Middle frontal gyrus (tissue), 1 donor: Measurements from ENCODE around the gene POMGNT2.
"Not testable (repeated sequence)": the region's sequence is repeated elsewhere in the genome, so short reads cannot be mapped to it uniquely, and the experiment has no call there.

Source experiments
- DNase-seq: peaks from one replicate; pipeline ENCODE4 v3.0.0-alpha.2; 2015; ENCODE audit warnings: low spot score; ENCODE audit errors: extremely low spot score

The POMGNT2 gene

DNA sequence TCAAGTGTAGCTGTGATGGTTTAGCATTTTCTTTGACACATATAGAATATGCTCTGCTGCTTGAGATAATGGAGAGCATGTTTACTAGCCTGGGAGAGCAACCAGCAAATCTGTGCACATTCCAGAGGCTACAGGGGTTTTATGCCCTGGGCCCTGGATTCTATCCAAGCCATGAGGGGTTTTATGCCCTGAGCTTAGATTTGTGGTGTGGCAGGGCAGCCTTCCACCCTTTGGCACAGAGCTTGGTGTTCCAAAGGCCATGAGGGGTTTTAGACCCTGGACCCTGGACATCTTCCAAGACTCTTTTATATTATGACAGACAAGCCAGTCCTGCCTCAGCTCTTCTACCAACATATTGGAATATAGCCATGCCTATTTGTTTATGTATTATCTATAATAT is 60.8 kb downstream of the POMGNT2 start:
- DNase-seq: not testable (repeated sequence)

DNA sequence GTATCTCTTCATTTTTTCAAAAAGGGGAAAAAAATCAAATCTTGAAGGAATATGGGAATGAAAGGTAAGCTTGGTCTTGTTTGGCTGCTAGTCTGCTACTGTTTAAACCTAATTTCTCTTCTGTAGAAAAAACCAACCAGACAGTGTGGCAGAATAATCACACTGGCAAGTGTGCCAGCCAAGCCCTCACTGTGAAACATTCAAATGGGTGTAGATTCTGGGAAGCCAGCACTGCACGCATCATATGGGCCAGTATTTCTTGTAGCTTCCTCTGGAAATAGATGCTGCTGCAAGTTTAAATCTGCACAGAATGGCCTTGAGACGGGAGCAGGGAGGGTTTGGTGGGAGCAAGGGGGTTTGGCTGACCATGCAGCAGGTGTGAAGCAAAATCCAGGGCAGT is 62.1 kb downstream of the POMGNT2 start:
- DNase-seq: peak; percentile 32

DNA sequence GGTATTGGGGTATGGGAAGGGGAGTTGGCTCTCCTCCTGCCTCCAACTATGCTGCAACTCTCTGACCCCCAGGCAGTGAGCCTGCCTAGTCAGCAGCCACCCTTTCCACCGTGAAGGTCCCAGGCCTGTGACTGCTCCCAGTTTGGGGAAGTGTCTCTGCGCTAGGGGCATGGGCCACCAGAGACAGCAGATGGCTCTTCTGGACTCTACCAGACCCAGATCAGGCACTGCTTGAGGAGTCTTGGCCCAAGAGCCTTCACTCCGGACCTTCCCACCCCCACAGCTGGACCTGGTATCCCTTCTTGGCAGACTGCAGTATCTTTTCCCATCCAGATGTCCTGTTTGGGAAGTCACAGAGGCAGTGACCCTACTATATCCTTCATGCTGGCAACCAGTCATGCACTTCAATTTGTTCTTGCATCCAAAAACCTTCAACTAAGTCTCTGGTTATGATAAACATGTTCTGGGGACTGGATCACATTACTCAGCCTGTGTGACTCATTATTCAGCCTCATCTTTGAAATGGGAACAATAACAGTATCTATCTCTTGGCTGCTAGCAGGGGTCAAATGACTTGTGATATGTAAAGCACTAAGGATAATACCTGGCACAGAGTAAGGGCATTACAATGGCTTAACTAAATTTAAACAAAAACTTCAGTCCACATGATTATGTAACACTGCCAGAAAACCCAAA is 62.7 kb downstream of the POMGNT2 start:
- no peak for DNase-seq

DNA sequence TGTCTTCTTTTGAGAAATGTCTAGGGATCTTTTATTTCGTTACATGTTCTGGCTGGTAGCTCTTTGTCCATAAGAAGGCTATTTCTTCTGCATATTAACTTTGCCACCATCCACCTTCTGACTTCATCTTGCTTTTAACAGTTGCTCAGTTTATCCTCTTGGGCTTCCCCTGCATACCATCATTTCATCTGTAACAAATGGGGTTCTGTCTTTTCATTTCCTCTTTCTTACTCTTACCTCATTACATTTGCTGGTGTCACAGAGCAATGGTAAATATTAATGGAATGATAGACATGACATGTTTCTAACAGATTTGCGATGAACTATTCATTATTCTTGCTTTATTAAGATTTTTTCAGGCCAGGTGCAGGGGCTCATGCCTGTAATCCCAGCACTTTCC is 64.4 kb downstream of the POMGNT2 start:
- no peak for DNase-seq

DNA sequence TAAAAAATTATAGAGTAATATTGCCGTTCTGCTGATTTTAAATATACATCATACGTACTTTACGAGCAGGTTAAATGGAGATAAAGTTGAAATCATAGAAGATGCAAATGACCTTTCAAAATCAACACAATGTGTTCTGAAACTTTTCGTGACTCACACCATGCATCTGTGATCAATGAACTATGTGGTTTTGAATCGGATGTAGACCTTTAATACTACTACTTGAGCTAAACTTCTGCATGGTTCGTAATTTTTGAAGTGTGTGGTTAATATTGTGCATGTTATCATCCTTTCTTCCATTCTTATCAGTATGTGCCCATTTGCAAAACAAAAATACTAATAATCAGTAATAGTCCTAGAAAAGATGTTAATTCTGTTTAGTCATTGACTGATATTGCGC is 67.9 kb downstream of the POMGNT2 start:
- DNase-seq: no peak

DNA sequence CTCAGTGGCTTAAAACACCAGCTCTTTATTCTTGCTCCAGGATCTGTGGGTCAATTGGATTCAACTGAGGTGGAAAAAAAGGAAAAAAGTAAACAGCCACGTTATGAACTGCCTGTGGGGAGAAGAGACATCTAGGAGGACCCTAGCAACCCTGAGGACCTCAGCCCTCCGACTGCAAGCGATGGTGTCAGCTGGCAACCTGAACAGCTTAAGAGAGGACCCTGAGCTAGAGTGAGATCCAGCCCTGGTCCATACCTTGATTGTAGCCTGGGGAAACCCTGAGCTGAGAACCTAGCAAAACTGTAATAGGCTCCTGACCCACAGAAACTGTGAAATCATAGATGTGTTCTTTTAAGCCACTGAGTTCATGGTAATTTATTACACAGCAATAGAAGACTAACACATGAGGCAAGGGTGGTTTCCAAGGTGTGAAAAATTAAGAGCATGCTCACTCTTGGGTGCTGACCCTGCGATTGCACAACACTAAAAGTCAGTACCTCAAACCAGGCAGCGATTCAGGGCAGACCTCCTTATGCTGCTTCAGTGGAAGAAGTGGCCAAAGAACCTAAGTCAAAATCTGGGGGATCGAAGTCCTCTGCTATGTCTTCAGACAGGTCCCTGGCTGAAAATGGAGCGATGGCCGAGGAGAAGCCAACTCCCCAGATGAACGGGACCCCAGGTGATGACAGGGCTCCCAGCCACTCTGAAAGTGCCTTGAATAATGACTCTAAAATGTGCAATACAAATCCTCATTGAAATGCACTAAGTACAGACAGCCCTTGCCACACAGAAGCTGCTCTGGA is 69.1 kb downstream of the POMGNT2 start:
- no peak for DNase-seq

DNA sequence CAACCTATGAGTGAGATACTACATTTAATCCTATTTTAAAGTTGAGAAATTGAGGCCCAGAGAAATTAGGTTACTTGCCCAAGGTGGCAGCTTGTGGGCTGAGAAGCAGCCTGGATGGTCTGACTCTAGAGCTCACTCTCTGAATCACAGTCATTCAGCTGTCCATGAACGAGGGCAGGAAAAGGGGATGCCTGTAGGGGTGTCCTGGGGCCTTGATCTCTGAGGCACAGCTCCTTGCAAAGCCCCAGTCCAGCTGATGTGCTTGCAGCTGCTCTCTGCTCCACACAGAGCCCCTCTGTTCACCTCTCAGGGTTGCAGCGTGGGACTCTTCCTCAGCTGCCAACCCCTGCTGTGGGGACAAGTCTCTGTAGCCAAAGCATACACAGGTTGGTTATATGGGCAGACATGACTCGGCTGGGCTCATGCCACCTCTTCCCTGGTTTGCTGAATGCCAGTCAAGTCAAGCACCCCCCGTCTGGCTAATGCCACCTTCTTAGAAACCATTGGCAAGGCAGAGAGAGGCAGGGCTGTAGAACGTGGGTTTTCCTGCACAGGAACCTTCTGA is 70.0 kb downstream of the POMGNT2 start:
- DNase-seq: no peak

DNA sequence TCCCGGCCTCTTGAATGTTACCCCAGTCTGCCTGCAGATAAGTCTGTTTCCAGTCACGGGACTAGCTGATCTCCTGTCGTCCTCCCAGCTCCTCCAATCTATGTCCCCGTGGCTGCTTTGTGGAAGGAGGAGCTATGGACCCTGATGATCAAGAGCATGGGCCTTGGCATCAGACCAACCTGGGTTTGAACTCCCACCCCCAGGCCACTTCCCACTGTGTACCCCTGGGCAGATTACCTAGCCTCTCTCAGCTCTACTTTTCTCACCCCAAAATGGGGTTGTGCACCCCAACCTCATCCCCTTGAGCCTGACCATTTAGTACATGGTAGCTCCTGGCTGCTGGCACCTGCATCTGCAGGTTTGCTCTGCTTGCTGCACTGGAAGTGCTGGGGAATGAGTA is 71.0 kb downstream of the POMGNT2 start:
- no peak for DNase-seq

DNA sequence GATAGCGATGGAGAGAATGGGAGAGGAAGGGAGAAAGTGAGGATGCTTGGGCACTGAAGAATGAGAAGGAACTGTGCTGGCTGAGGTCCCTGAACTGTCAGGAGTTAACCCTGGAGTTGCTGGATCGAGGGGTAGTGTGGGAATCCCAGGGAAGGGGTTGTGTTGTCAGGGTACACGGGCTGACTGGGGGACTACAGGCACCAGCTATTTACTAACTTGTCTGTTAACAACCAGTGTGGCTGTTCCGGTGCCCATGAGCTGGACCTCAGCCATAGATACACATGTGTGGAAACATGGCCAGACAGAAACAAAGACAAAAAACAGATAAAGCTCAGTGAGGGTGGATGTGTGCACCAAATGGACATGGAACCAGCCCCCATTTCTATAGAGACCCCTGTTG is 71.7 kb downstream of the POMGNT2 start:
- no peak for DNase-seq

DNA sequence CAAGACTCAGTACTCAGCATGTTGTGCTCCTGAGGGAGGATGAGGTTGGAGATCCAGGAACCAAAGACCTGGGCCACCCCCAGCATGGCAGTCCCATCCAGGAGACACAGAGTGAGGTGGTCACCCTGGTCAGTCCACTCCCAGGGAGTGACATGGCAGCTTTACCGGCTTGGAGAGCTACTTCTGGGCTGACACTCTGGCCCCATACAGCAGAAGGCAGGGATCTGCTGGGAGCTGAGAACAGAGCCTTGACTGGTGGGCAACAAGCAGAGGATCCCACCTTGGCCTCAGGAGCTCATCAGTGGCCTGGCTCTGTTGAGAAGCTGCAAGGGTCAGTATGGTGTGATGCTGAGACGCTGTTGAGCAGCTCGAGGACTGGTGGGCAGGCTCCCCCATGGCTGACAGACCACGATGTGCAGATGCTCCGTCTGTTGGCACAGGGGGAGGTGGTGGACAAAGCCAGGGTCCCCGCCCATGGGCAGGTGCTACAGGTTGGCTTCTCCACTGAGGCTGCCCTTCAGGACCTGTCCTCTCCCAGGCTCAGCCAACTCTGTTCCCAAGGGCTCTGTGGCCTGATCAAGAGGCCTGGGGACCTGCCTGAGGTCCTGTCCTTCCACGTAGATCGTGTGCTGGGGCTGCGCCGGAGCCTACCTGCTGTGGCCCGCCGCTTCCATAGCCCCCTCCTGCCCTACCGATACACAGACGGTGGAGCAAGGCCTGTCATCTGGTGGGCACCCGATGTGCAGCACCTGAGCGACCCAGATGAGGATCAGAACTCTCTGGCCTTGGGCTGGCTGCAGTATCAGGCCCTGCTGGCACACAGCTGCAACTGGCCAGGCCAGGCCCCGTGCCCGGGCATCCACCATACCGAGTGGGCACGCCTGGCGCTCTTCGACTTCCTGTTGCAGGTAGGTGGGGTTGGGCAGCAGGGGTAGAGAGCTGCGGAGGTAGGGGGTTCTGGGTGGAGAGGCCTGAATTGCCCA is 72.9 kb downstream of the POMGNT2 start:
- no peak for DNase-seq

DNA sequence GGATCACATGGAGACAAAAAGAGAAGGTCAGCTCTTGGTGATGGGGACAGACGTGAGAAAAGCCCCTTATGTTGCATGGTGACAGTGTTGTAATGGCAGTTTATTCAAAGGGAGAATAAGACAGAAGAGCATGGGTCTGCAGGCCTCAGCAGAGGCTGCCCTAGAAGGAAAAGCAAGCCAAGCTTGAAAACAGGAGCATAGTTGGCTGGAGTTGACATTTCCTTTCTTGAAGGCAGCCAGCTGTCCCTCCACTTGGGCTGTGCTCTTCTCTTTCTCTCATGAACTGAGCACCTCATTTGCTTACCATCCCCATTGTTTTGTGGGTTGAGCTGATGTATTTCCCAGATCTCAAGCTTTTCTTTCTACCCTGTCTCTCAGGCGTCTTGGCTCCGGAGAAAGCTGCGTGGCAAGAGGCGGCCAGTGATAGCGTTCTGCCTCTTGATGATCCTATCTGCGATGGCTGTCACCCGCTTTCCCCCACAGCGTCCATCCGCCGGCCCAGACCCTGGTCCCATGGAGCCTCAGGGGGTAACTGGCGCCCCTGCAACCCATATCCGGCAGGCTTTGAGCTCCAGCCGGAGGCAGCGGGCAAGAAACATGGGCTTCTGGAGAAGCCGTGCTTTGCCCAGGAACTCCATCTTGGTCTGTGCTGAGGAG is 73.9 kb downstream of the POMGNT2 start:
- no peak for DNase-seq

DNA sequence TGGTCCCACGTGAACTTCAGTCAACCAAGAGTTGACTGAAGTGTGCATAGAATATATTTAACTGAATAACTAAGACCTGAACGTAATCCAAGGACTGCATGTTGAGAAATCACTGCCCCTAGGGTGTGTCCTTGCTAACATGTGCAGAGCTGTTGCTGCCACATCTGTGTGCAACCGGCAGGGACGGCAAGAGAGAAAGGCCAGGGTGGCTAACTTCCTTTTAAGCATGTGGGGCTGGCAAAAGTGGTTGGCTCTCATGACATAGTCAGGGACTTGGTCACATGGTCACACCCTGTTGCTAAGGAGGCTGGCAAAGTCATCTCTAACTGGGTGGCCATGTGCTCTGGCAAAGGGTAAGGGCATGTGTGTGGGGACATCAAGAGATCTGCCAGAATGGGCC is 74.4 kb downstream of the POMGNT2 start:
- DNase-seq: no peak

DNA sequence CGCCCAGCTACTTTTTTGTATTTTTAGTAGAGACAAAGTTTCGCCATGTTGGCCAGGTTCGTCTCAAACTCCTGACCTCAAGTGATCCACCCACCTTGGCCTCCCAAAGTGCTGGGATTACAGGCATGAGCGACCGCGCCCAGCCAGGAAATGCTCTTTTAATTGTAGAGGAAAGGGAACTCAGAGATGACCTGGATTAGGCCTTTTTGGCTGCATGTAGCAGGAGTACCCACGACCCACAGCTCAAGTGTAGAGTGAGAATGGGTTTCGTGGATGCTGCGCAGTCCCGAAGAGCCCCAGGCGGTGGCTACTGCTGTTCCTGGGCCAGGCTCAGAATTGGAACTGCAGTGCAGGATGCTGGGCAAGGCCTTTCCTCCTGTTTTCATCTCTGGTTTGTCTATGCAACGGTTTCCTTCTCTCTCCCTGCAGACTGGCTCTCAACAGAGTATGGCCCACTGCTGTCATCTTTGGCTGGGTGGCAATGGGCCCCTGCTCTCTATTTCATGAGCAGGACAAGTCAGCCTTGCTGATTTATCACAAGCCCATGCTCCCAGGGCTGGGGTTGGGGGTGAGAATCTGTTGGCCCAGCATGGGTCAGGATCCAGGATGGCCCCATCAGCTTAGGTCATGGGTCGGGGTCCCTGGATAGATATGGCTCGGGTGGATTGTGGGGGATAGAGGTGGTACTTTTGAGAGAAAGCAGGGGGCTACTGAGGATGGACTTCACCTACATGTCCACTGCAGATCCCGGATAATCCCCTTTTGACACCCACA is 75.5 kb downstream of the POMGNT2 start:
- no peak for DNase-seq
